Right lobe of liver (tissue), 4 donors: ENCODE results near the gene SLC16A8.

Experiments used
- POLR2A ChIP-seq: fragments of 450-650 bp; IDR thresholded peaks from one replicate; pipeline ENCODE4 v1.6.1; 2017; ENCODE audit warnings: antibody characterized with exemption, mild to moderate bottlenecking
- TF ChIP-seq, protein P1 (sequence below), 4 donors: fragments of 200-600 bp in 3 of 4; fragments of 450-650 bp in 1 of 4; IDR thresholded peaks; one replicate each; pipeline versions ENCODE4 v1.5.1 to v1.8.0; 2016 to 2022; ENCODE audit warnings: antibody characterized with exemption in 4 of 4, mild to moderate bottlenecking in 2 of 4
- donor health status: DM: no; HTN: no; CAD: no.
- donor health status: DM: no; HTN: no; CAD: no.
- donor health status: DM: no; HTN: yes; CAD: no.

- TF ChIP-seq POLR2A: no peak
- TF ChIP-seq, protein P1, sequence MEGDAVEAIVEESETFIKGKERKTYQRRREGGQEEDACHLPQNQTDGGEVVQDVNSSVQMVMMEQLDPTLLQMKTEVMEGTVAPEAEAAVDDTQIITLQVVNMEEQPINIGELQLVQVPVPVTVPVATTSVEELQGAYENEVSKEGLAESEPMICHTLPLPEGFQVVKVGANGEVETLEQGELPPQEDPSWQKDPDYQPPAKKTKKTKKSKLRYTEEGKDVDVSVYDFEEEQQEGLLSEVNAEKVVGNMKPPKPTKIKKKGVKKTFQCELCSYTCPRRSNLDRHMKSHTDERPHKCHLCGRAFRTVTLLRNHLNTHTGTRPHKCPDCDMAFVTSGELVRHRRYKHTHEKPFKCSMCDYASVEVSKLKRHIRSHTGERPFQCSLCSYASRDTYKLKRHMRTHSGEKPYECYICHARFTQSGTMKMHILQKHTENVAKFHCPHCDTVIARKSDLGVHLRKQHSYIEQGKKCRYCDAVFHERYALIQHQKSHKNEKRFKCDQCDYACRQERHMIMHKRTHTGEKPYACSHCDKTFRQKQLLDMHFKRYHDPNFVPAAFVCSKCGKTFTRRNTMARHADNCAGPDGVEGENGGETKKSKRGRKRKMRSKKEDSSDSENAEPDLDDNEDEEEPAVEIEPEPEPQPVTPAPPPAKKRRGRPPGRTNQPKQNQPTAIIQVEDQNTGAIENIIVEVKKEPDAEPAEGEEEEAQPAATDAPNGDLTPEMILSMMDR (IDR thresholded peaks at IDR 0.05): no peak
Observed at GRCh38 chr22:38075105-38075825, 8.7 kb downstream of the SLC16A8 start.
